HepG2 (cell line): ENCODE data around the gene TGIF1. TPM values are rescaled to one million over a fixed set of nuclear protein-coding genes. Genes with fewer than 3 reads are reported as not detected.

Experiments
- ATF6 ChIP-seq: sonication (generic); formaldehyde crosslinking; conservative IDR thresholded peaks from 2 replicates; pipeline ENCODE4 v1.4.0; 2020; ENCODE audit warnings: missing genetic modification reagents
- ATRX ChIP-seq: sonication (generic); formaldehyde crosslinking; IDR thresholded peaks from 2 replicates; pipeline ENCODE4 v1.4.0; 2020; ENCODE audit warnings: missing genetic modification reagents, borderline replicate concordance
- BCLAF1 ChIP-seq: fragments of 450-650 bp; IDR thresholded peaks from 2 replicates; pipeline ENCODE4 v1.6.1; 2017; ENCODE audit warnings: mild to moderate bottlenecking
- DR1 ChIP-seq: sonication (generic); formaldehyde crosslinking; IDR thresholded peaks from 2 replicates; pipeline ENCODE4 v1.8.0; 2021; ENCODE audit warnings: mild to moderate bottlenecking, missing genetic modification reagents, inconsistent platforms
- PAXIP1 ChIP-seq: sonication (generic); formaldehyde crosslinking; conservative IDR thresholded peaks from 2 replicates; pipeline ENCODE4 v1.4.0; 2020; ENCODE audit warnings: mild to moderate bottlenecking, missing genetic modification reagents, moderate library complexity
- TCF7L2 ChIP-seq: IDR thresholded peaks from 2 replicates; pipeline ENCODE4 v1.6.1; 2011; ENCODE audit warnings: mild to moderate bottlenecking, low read depth, low read length, moderate library complexity
- THAP7 ChIP-seq: sonication (generic); formaldehyde crosslinking; IDR thresholded peaks from 2 replicates; pipeline ENCODE4 v1.8.1; 2023; ENCODE audit warnings: mild to moderate bottlenecking, missing genetic modification reagents
- ZFAT ChIP-seq: sonication (generic); formaldehyde crosslinking; conservative IDR thresholded peaks from 2 replicates; pipeline ENCODE4 v1.8.1; 2023; ENCODE audit warnings: missing genetic modification reagents, inconsistent platforms
- ZNF207 ChIP-seq: fragments of 450-650 bp; IDR thresholded peaks from 2 replicates; pipeline ENCODE4 v1.6.1; 2016; ENCODE audit warnings: antibody characterized with exemption, borderline replicate concordance
- ZNF263 ChIP-seq: sonication (generic); formaldehyde crosslinking; IDR thresholded peaks from 2 replicates; pipeline ENCODE4 v1.4.0; 2020; ENCODE audit warnings: missing genetic modification reagents
- ZNF512 ChIP-seq: sonication (generic); formaldehyde crosslinking; IDR thresholded peaks from 2 replicates; pipeline ENCODE4 v1.4.0; 2020; ENCODE audit warnings: mild to moderate bottlenecking, missing genetic modification reagents
- ZNF780A ChIP-seq: sonication (generic); formaldehyde crosslinking; IDR thresholded peaks from 2 replicates; pipeline ENCODE4 v1.8.0; 2022; ENCODE audit warnings: mild to moderate bottlenecking, missing genetic modification reagents, moderate library complexity
- ZSCAN5A ChIP-seq: sonication (generic); formaldehyde crosslinking; IDR thresholded peaks from 2 replicates; pipeline ENCODE4 v1.8.0; 2022; ENCODE audit warnings: mild to moderate bottlenecking, missing genetic modification reagents, borderline replicate concordance
- polyA plus RNA-seq, 8 experiments: library from polyadenylated mRNA; depleted of rRNA in 3 of 8; stranded (reverse) in 7 of 8; unstranded in 1 of 8; fragments of >200 nt; fragmentation: Illumina TruSeq in 4 of 8; extraction: Trizol in 4 of 8; gene quantifications; 2 replicates each; pipeline versions ENCODE4 v1.2.1 to v1.2.3, GENCODE V29; 2011 to 2016; ENCODE audit warnings: low read depth in 4 of 8, missing spikeins in 1 of 8, mixed read lengths in 1 of 8; ENCODE audit not compliant: insufficient read depth in 1 of 8
- total RNA-seq, 5 experiments: library from RNA; depleted of rRNA; stranded (reverse); fragments of >200 nt; fragmentation: Illumina TruSeq; extraction: Trizol; gene quantifications; 2 replicates each; pipeline ENCODE4 v1.2.3, GENCODE V29; 2016; ENCODE audit warnings: low read depth in 1 of 5

The TGIF1 gene
- total and polyA plus RNA-seq, 2 of the 13 experiments (the other 11 are each of a cell fraction or from before 2014, with no cell fraction given): 50.0 to 76.1 TPM

GRCh38 chr18:3447895-3448837, 1.8 kb upstream of the TGIF1 start (continued):
- peak; percentile 68 for TF ChIP-seq PAXIP1 (CRISPR knock-in tag)
- TF ChIP-seq TCF7L2: no peak
- no peak for TF ChIP-seq ZNF512 (CRISPR knock-in tag)
- TF ChIP-seq ATF6 (CRISPR knock-in tag): no peak
- 0 out of 2 replicates have a peak, but pooled peaks have one; percentile 78 for TF ChIP-seq ZSCAN5A (CRISPR knock-in tag)
- TF ChIP-seq THAP7 (CRISPR knock-in tag): peak; percentile 68
- no peak for TF ChIP-seq ATRX (CRISPR knock-in tag)
- TF ChIP-seq ZNF263: peak; percentile 93
- TF ChIP-seq ZFAT (CRISPR knock-in tag): no peak
- peak; percentile 47; the same call in 1 of the 2 replicates for TF ChIP-seq DR1 (CRISPR knock-in tag)
- no peak for TF ChIP-seq ZNF780A (CRISPR knock-in tag)
- TF ChIP-seq ZNF207: no peak
- TF ChIP-seq BCLAF1: no peak
